ENCODE results near the gene ZYG11A.

ZYG11A gene

GRCh38 chr1:52876843-52877242 is 34.3 kb downstream of the ZYG11A start:
- no peak for DNase-seq (ENCODE audit: low spot score)

- no peak for DNase-seq (ENCODE audit: low spot score)
Observed at GRCh38 chr1:52877554-52877953, 35.0 kb downstream of the ZYG11A start.

- DNase-seq (ENCODE audit: low spot score): no peak
Observed at GRCh38 chr1:52880206-52880605, 37.6 kb downstream of the ZYG11A start.

- DNase-seq (ENCODE audit: low spot score): no peak
Observed at GRCh38 chr1:52887483-52887882, 44.9 kb downstream of the ZYG11A start.

DNA sequence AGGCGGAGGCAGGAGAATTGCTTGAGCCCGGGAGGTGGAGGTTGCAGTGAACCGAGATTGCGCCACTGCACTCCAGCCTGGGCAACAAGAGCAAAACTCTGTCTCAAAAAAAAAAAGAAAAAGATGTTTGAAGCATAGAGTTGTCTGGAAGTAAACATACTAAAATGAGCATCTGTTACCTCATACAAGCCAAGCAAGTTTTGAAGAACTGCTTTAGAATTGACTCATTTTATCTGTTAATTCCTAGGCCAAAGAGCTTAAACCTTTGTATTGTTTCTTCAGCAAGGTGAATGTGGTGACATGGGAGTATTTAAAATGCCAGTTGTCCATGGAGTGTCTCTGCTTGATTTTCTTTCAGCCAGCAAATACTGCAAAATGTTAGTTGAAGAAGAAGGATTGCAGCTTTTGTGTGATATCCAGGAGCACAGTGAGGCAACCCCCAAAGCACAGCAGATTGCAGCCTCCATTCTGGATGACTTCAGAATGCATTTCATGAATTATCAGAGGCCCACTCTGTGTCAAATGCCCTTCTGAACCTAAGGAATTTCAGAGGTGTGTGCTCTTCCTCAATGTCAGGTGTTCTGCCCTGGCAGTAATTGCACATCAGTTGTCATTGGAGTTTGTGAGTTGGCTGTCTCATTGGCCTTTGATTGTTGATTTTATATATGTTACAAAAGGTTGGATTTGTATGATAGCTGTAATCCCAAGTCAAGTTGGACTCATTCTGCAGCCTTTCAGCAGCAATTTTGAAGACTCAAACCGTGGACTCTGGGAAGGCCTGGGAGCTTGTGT is 50.1 kb downstream of the ZYG11A start:
- no peak for DNase-seq (ENCODE audit: low spot score)

GRCh38 chr1:52899445-52899894 is 56.9 kb downstream of the ZYG11A start:
- no peak for DNase-seq (ENCODE audit: low spot score)

GRCh38 chr1:52900402-52900801 is 57.8 kb downstream of the ZYG11A start:
- DNase-seq (ENCODE audit: low spot score): no peak

DNA sequence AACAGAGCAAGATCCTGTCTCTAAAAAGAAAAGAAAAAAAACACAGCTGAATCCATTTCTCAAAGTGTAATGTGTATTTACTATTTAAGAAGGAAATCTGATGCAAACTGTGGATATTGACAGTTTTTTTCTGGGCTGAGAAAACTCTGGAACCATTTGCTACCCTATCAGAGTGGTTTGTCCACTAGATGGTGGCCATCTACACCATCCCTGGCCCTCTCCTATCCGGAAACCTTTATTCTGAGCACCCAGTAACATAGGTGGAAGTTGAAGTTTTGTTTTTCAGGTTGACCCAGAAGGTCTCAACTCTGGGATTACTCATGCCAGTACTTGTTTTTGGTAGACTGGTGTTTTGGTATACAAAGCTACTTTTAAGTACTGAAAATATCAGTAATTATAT is 58.8 kb downstream of the ZYG11A start:
- DNase-seq (ENCODE audit: low spot score): no peak

GRCh38 chr1:52904208-52904926 is 61.8 kb downstream of the ZYG11A start:
- DNase-seq (ENCODE audit: low spot score): no peak

DNA sequence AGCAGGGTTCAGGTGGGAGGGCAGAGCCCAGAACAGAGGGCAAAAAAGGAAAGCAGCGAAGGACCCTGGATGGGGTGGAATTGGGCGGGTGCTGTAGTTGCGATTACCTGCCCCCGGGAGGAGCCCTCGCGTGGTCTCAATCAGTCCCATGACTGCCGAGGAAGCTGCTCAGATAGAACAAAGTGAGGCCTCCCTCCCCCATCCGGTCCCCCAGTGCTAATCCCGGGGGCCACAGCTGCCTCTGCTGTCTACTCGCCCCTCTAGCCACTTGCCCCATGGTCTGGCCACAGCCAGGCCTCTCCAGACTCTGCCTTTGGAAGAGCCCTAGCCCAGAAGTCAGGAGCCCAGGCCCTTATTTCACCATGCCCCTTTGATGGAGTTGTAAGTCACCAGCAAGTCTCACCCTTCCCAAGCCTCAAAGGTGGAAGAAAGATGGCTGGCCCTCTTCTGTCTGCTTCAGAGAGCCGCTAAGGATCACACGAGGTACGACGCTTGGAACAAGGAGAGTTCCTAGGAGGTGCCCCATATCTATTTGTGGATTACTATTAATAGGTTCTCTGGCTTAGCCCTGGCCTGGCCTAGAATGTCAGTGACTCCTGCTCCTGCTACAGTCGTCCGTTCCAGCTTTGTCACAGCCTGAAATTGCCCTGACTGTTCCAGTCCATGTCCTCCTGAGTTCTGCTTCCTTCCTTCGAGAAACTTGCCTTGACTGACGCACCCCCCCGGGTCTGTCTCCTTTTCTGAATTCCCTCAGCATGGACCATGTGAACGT is 62.6 kb downstream of the ZYG11A start:
- DNase-seq (ENCODE audit: low spot score): peak; percentile 20

DNA sequence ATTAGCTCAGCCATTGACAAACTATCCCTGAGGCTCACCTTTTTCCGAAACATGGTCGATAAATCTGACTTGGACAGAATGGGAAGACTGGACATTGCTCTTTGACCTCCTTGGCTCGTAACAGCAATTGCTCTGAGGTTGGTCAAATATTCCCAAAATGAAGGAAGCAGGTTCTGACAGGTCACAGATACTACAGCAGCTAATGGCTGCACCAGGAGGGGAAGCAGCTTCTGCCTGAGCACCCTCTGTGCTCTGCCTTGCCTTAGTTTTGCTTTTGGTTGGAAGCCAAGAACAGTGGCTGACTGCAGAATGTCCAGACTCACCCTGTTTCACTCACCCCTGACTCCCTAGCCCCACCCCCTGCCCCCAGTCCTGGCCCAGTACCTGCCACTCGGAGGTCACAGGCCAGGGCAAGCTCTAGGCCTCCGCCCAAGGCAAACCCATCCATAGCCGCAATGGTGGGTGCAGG is 63.6 kb downstream of the ZYG11A start:
- DNase-seq (ENCODE audit: low spot score): no peak

GRCh38 chr1:52907068-52907811 is 64.7 kb downstream of the ZYG11A start:
- no peak for DNase-seq (ENCODE audit: low spot score)

DNA sequence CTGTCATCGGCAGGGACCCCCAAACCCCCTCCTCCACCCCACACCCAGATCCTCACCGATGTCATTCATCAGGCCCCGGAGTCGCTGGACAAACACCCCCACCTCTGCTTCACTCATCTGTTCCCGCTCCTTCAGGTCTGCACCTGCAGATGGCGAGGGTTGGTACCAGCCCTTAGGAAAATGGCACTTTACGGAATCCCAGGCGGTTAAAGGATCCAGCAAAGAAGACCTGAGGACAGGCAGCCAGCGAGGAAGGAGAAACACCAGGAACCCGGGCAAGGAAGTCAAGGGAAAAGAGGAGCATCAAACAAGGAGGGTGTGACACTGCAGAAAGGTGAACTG is 65.2 kb downstream of the ZYG11A start:
- DNase-seq (ENCODE audit: low spot score): no peak

DNA sequence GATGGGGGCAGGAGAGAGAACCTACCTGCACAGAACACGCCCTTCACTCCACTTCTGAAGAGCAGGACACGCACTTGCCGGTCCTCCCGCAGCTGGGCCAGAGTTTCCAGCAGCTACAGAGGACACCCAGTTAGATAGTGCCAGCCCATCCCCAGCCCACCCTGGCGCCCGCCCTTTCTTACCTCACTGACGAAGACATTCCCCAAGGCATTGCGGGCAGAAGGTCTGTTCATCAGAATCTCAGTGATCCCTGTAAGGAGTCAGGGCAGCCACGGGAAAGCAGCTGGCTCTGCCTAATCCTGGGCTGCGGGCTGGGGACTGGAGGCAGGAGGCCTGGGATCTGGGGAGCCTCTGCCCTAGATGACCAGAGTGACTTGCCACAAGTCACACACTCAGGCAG is 69.0 kb downstream of the ZYG11A start:
- no peak for DNase-seq (ENCODE audit: low spot score)

DNA sequence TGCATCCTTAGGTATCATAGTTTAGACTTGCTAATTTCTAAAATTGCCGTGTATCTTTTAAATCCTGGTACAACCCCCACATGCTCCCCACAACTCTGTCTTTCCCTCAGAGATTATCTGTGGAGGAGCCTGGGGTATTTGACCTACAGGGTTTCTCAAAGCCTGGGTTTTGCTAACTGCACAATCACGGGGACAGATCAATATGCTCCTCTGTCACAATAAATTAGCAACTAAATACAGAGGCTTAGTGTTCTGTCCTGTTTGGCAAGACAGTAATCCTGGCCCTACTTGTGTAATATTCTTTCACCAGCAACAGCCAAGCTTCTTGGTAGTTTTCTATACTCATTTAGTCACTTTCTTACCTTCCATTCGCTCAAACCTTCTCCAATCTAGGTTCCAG is 70.5 kb downstream of the ZYG11A start:
- no peak for DNase-seq (ENCODE audit: low spot score)

- peak; percentile 12 for DNase-seq (ENCODE audit: low spot score)
Observed at GRCh38 chr1:52913537-52913936, 71.0 kb downstream of the ZYG11A start.

- DNase-seq (ENCODE audit: low spot score): no peak
Observed at GRCh38 chr1:52914463-52914862, 71.9 kb downstream of the ZYG11A start.

GRCh38 chr1:52915211-52915854 is 72.8 kb downstream of the ZYG11A start:
- no peak for DNase-seq (ENCODE audit: low spot score)

DNA sequence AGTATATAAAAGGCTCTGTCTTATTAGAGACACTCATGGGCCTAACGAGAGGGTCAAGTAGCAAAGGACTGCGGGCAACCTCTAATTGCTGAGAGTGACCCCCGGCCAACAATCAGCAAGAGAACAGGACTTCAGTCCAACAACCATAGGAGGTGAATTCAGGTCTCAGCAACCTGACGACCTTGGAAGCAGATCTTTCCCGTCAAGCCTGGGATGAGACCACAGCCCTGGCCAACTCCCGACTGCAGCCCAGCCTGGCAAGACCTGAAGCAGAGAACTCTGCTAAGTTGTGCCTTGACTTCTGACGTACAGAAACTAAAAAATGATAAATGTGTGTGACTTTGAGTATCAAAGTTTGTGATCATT is 73.3 kb downstream of the ZYG11A start:
- DNase-seq (ENCODE audit: low spot score): no peak

- DNase-seq (ENCODE audit: low spot score): no peak
Observed at GRCh38 chr1:52916241-52916975, 73.8 kb downstream of the ZYG11A start.

Measured in SK-N-DZ (cell line).